ENCODE results near the gene P2RY8. TPM values are rescaled to one million over a fixed set of nuclear protein-coding genes. Genes with fewer than 3 reads are reported as not detected.
A peak's percentile ranks its signal among the peaks of the same experiment; 100 is the strongest.
"Not testable (repeated sequence)": the region's sequence is repeated elsewhere in the genome, so short reads cannot be mapped to it uniquely, and the experiment has no call there.

Gene P2RY8
- total and polyA plus RNA-seq, 4 experiments from 2014 or later, result 194 to 261 (median 195) TPM

GRCh38 chrX:1475481-1475880 is 61.5 kb downstream of the P2RY8 start:
- Histone ChIP-seq H3K27ac (ENCODE audit: low read depth, low read length) (no peak overlapping the region), H3K4me1 (ENCODE audit: insufficient read depth, low read length) (peaks cover 80% of the 10 kb centered on the region), H3K36me3 (ENCODE audit: insufficient read depth, low read length) (peaks cover 7% of the 10 kb centered on the region), H3K4me3 (ENCODE audit: low read length in 2 of 2) (no peak overlapping the region), H3K27me3 (ENCODE audit: insufficient read depth, low read length) (no peaks in the 10 kb centered on the region), H3K9me3 (ENCODE audit: control insufficient read depth in 1 of 2, low read length in 2 of 2) (no peaks in the 10 kb centered on the region)
- Mint-ChIP-seq H3K4me1 (peaks cover 50 to 86% (median 73%) of the 10 kb centered on the region in 4 donors), H3K27me3 (no peaks in the 10 kb centered on the region), H3K27ac (peak overlapping the region in 6 of 7 donors; percentile 5 to 90 (median 60)), H3K4me3 (peak overlapping the region in 3 of 8 donors; percentile 4 to 22 (median 18)), H3K36me3 (peaks cover 57 to 71% of the 10 kb centered on the region in 2 donors), H3K9me3 (peaks cover 0 to 10% (median 7%) of the 10 kb centered on the region in 8 donors)
- CTCF ChIA-PET (ENCODE audit: partially characterized antibody), result no interaction called here
- POLR2A ChIA-PET (ENCODE audit: partially characterized antibody), result no interaction called here
- intact Hi-C loops (cut with micrococcal nuclease), result no loop called here
- no peak for DNase-seq

- H3K9me3 Mint-ChIP-seq; H3K9me3 ChIP-seq (ENCODE audit: control insufficient read depth in 1 of 2, low read length in 2 of 2); H3K4me3 ChIP-seq (ENCODE audit: low read length in 2 of 2); POLR2A ChIA-PET (ENCODE audit: partially characterized antibody); H3K27me3 ChIP-seq (ENCODE audit: insufficient read depth, low read length); intact Hi-C loops (cut with micrococcal nuclease); H3K27me3 Mint-ChIP-seq; DNase-seq; CTCF ChIA-PET (ENCODE audit: partially characterized antibody); H3K27ac ChIP-seq (ENCODE audit: low read depth, low read length); H3K36me3 ChIP-seq (ENCODE audit: insufficient read depth, low read length): not testable (repeated sequence)
- H3K4me1 ChIP-seq (ENCODE audit: insufficient read depth, low read length), result peaks cover 80% of the 10 kb centered on the region
- peaks cover 51 to 66% of the 10 kb centered on the region in 2 donors for H3K36me3 Mint-ChIP-seq
- peak overlapping the region in 2 of 8 donors; percentile 9 to 28 for H3K4me3 Mint-ChIP-seq
- H3K27ac Mint-ChIP-seq, result peak overlapping the region in 5 of 7 donors; percentile 63 to 92 (median 88)
- peaks cover 45 to 86% (median 71%) of the 10 kb centered on the region in 4 donors for H3K4me1 Mint-ChIP-seq
These were observed 62.4 kb downstream of the P2RY8 start for GRCh38 chrX:1474593-1474992.

- ChIA-PET POLR2A (ENCODE audit: partially characterized antibody) (no interaction called here), CTCF (ENCODE audit: partially characterized antibody) (no interaction called here)
- H3K9me3 Mint-ChIP-seq, result peaks cover 0 to 6% (median under 1%) of the 10 kb centered on the region in 8 donors
- no peak for DNase-seq
- H3K27me3 Mint-ChIP-seq, result no peaks in the 10 kb centered on the region
- Histone ChIP-seq H3K4me3 (ENCODE audit: low read length in 2 of 2) (no peak overlapping the region), H3K27me3 (ENCODE audit: insufficient read depth, low read length) (no peaks in the 10 kb centered on the region), H3K36me3 (ENCODE audit: insufficient read depth, low read length) (peaks cover 6% of the 10 kb centered on the region), H3K9me3 (ENCODE audit: control insufficient read depth in 1 of 2, low read length in 2 of 2) (no peaks in the 10 kb centered on the region), H3K4me1 (ENCODE audit: insufficient read depth, low read length) (peaks cover 80% of the 10 kb centered on the region), H3K27ac (ENCODE audit: low read depth, low read length) (no peak overlapping the region)
- peak overlapping the region in 2 of 8 donors; percentile 26 to 48 for H3K4me3 Mint-ChIP-seq
- intact Hi-C loops (cut with micrococcal nuclease), result no loop called here
- H3K4me1 Mint-ChIP-seq, result peaks cover 43 to 82% (median 68%) of the 10 kb centered on the region in 4 donors
- peaks cover 45 to 52% of the 10 kb centered on the region in 2 donors for H3K36me3 Mint-ChIP-seq
- H3K27ac Mint-ChIP-seq, result peak overlapping the region in 5 of 7 donors; percentile 22 to 77 (median 65)
These were observed 64.0 kb downstream of the P2RY8 start for GRCh38 chrX:1472975-1473374.

GRCh38 chrX:1468250-1468772 is 68.7 kb downstream of the P2RY8 start:
- Histone ChIP-seq H3K4me1 (ENCODE audit: insufficient read depth, low read length) (peaks cover 95% of the 10 kb centered on the region), H3K27me3 (ENCODE audit: insufficient read depth, low read length) (no peaks in the 10 kb centered on the region), H3K4me3 (ENCODE audit: low read length in 2 of 2) (no peak overlapping the region), H3K27ac (ENCODE audit: low read depth, low read length) (peak overlapping the region; percentile 81), H3K36me3 (ENCODE audit: insufficient read depth, low read length) (peaks cover 26% of the 10 kb centered on the region), H3K9me3 (ENCODE audit: control insufficient read depth in 1 of 2, low read length in 2 of 2) (no peaks in the 10 kb centered on the region)
- POLR2A ChIA-PET (ENCODE audit: partially characterized antibody), result no interaction called here
- H3K36me3 Mint-ChIP-seq, result peaks cover 42 to 50% of the 10 kb centered on the region in 2 donors
- CTCF ChIA-PET (ENCODE audit: partially characterized antibody), result no interaction called here
- peaks cover 0 to 10% (median under 1%) of the 10 kb centered on the region in 8 donors for H3K9me3 Mint-ChIP-seq
- intact Hi-C loops (cut with micrococcal nuclease), result loop anchor here (1.0 kb wide), 1 partner anchor 14 kb away; no protein-coding TSS in a partner anchor
- peaks cover 55 to 89% (median 73%) of the 10 kb centered on the region in 4 donors for H3K4me1 Mint-ChIP-seq
- peak overlapping the region; percentile 94 to 99 (median 96) for H3K27ac Mint-ChIP-seq
- no peaks in the 10 kb centered on the region for H3K27me3 Mint-ChIP-seq
- H3K4me3 Mint-ChIP-seq, result peak overlapping the region; percentile 54 to 84 (median 75)
- DNase-seq, result peak; percentile 75 to 94 (median 76)

- Mint-ChIP-seq H3K4me1 (peaks cover 54 to 96% (median 77%) of the 10 kb centered on the region in 4 donors), H3K9me3 (peaks cover 0 to 9% (median under 1%) of the 10 kb centered on the region in 8 donors), H3K27ac (peak overlapping the region; percentile 94 to 99 (median 96)), H3K36me3 (peaks cover 34 to 54% of the 10 kb centered on the region in 2 donors), H3K27me3 (no peaks in the 10 kb centered on the region), H3K4me3 (peak overlapping the region; percentile 64 to 84 (median 78))
- peak overlapping the region in 1 of 2 donors; percentile 44 for H3K4me3 ChIP-seq (ENCODE audit: low read length in 2 of 2)
- CTCF ChIA-PET (ENCODE audit: partially characterized antibody), result no interaction called here
- peak; percentile 54 to 75 (median 66) for DNase-seq
- H3K9me3 ChIP-seq (ENCODE audit: control insufficient read depth in 1 of 2, low read length in 2 of 2), result no peaks in the 10 kb centered on the region
- H3K27ac ChIP-seq (ENCODE audit: low read depth, low read length), result peak overlapping the region; percentile 81
- POLR2A ChIA-PET (ENCODE audit: partially characterized antibody), result no interaction called here
- H3K4me1 ChIP-seq (ENCODE audit: insufficient read depth, low read length), result peaks cover 95% of the 10 kb centered on the region
- peaks cover 26% of the 10 kb centered on the region for H3K36me3 ChIP-seq (ENCODE audit: insufficient read depth, low read length)
- no peaks in the 10 kb centered on the region for H3K27me3 ChIP-seq (ENCODE audit: insufficient read depth, low read length)
- intact Hi-C loops (cut with micrococcal nuclease), result no loop called here
These were observed 69.9 kb downstream of the P2RY8 start for GRCh38 chrX:1466971-1467561.

GRCh38 chrX:1466232-1466661 is 70.7 kb downstream of the P2RY8 start:
- intact Hi-C loops (cut with micrococcal nuclease), result no loop called here
- H3K9me3 ChIP-seq (ENCODE audit: control insufficient read depth in 1 of 2, low read length in 2 of 2), result no peaks in the 10 kb centered on the region
- CTCF ChIA-PET (ENCODE audit: partially characterized antibody), result no interaction called here
- Mint-ChIP-seq H3K27ac (peak overlapping the region in 6 of 7 donors; percentile 19 to 99 (median 83)), H3K27me3 (no peaks in the 10 kb centered on the region), H3K9me3 (peaks cover 0 to 8% (median 0%) of the 10 kb centered on the region in 8 donors), H3K4me3 (peak overlapping the region in 2 of 8 donors; percentile 17 to 68), H3K4me1 (peaks cover 52 to 93% (median 72%) of the 10 kb centered on the region in 4 donors), H3K36me3 (peaks cover 27 to 46% of the 10 kb centered on the region in 2 donors)
- POLR2A ChIA-PET (ENCODE audit: partially characterized antibody), result no interaction called here
- H3K4me1 ChIP-seq (ENCODE audit: insufficient read depth, low read length), result peaks cover 94% of the 10 kb centered on the region
- peaks cover 26% of the 10 kb centered on the region for H3K36me3 ChIP-seq (ENCODE audit: insufficient read depth, low read length)
- peak overlapping the region; percentile 81 for H3K27ac ChIP-seq (ENCODE audit: low read depth, low read length)
- no peak overlapping the region for H3K4me3 ChIP-seq (ENCODE audit: low read length in 2 of 2)
- peak in 1 of 5 donors; percentile 38 for DNase-seq
- no peaks in the 10 kb centered on the region for H3K27me3 ChIP-seq (ENCODE audit: insufficient read depth, low read length)

All from CD4-positive, alpha-beta memory T cell (primary cell).